Stomach smooth muscle (tissue), 2 donors: Measurements from ENCODE around the gene ARX.

Source experiments
- H3K27ac ChIP-seq: one replicate; pipeline ENCODE4 v1.7.0; 2013; ENCODE audit warnings: mild to moderate bottlenecking, low read length, inconsistent platforms
- H3K27me3 ChIP-seq, 2 donors: one replicate each; pipeline ENCODE4 v1.7.0; 2013; ENCODE audit warnings: low read length in 2 of 2; ENCODE audit not compliant: insufficient read depth in 2 of 2, control insufficient read depth in 1 of 2
- H3K36me3 ChIP-seq, 2 donors: one replicate each; pipeline ENCODE4 v1.7.0; 2013; ENCODE audit warnings: low read length in 2 of 2; ENCODE audit not compliant: control insufficient read depth in 2 of 2, insufficient read depth in 2 of 2
- H3K4me1 ChIP-seq: one replicate; pipeline ENCODE4 v1.7.0; 2013; ENCODE audit warnings: low read length; ENCODE audit not compliant: control insufficient read depth, insufficient read depth
- H3K4me3 ChIP-seq, 2 donors: one replicate each; pipeline ENCODE4 v1.7.0; 2013; ENCODE audit warnings: low read length in 2 of 2
- H3K9ac ChIP-seq, 2 donors: one replicate each; pipeline ENCODE4 v1.7.0; 2013; ENCODE audit warnings: low read length in 2 of 2, mild to moderate bottlenecking in 1 of 2
- H3K9me3 ChIP-seq, 2 donors: one replicate each; pipeline ENCODE4 v1.7.0; 2013; ENCODE audit warnings: low read length in 2 of 2; ENCODE audit not compliant: control insufficient read depth in 2 of 2
- donor health status: healthy.
- donor health status: Pancreatic carcinoma.

The ARX gene

GRCh38 chrX:25028726-25029125 lies 13.0 kb upstream of the ARX start:
- no peaks in the 10 kb centered on the region for H3K4me1 ChIP-seq

GRCh38 chrX:25026576-25026975 lies 10.8 kb upstream of the ARX start:
- no peaks in the 10 kb centered on the region for H3K4me1 ChIP-seq
- H3K9ac ChIP-seq, result no peak overlapping the region
- H3K36me3 ChIP-seq, result no peaks in the 10 kb centered on the region
- no peak overlapping the region for H3K4me3 ChIP-seq
- no peaks in the 10 kb centered on the region for H3K9me3 ChIP-seq
- H3K27me3 ChIP-seq, result peaks cover 9 to 29% of the 10 kb centered on the region in 2 donors
- H3K27ac ChIP-seq, result no peak overlapping the region

More at GRCh38 chrX:25028726-25029125, 13.0 kb upstream of the ARX start:
- Histone ChIP-seq H3K4me3 (no peak overlapping the region), H3K9me3 (no peaks in the 10 kb centered on the region), H3K27me3 (peaks cover 0 to 15% of the 10 kb centered on the region in 2 donors), H3K9ac (no peak overlapping the region), H3K27ac (no peak overlapping the region), H3K36me3 (no peaks in the 10 kb centered on the region)

- Histone ChIP-seq H3K9me3 (no peaks in the 10 kb centered on the region), H3K27me3 (peaks cover 18 to 39% of the 10 kb centered on the region in 2 donors), H3K36me3 (no peaks in the 10 kb centered on the region)
Observed at GRCh38 chrX:25025615-25026014, 9.8 kb upstream of the ARX start.

GRCh38 chrX:25023908-25024307 lies 8.1 kb upstream of the ARX start:
- Histone ChIP-seq H3K9me3 (no peaks in the 10 kb centered on the region), H3K27ac (no peak overlapping the region), H3K4me3 (no peak overlapping the region), H3K27me3 (peaks cover 33 to 47% of the 10 kb centered on the region in 2 donors), H3K4me1 (peaks cover 3% of the 10 kb centered on the region), H3K36me3 (no peaks in the 10 kb centered on the region), H3K9ac (no peak overlapping the region)

More at GRCh38 chrX:25025615-25026014, 9.8 kb upstream of the ARX start:
- Histone ChIP-seq H3K27ac (no peak overlapping the region), H3K4me3 (no peak overlapping the region), H3K4me1 (no peaks in the 10 kb centered on the region), H3K9ac (no peak overlapping the region)

- H3K4me1 ChIP-seq, result peaks cover 3% of the 10 kb centered on the region
- no peak overlapping the region for H3K9ac ChIP-seq
- H3K4me3 ChIP-seq, result no peak overlapping the region
- H3K9me3 ChIP-seq, result no peaks in the 10 kb centered on the region
- H3K27me3 ChIP-seq, result peaks cover 38 to 53% of the 10 kb centered on the region in 2 donors
- H3K27ac ChIP-seq, result no peak overlapping the region
- no peaks in the 10 kb centered on the region for H3K36me3 ChIP-seq
Observed at GRCh38 chrX:25022499-25023325, 6.9 kb upstream of the ARX start.

- peaks cover 55 to 68% of the 10 kb centered on the region in 2 donors for H3K27me3 ChIP-seq
- no peak overlapping the region for H3K4me3 ChIP-seq
- H3K4me1 ChIP-seq, result peaks cover 3% of the 10 kb centered on the region
- no peaks in the 10 kb centered on the region for H3K36me3 ChIP-seq
- H3K9me3 ChIP-seq, result no peaks in the 10 kb centered on the region
- no peak overlapping the region for H3K27ac ChIP-seq
- H3K9ac ChIP-seq, result no peak overlapping the region
Observed at GRCh38 chrX:25020905-25021449, 5.2 kb upstream of the ARX start.

- Histone ChIP-seq H3K27ac (no peak overlapping the region), H3K4me1 (peaks cover 4% of the 10 kb centered on the region), H3K9me3 (no peaks in the 10 kb centered on the region), H3K36me3 (no peaks in the 10 kb centered on the region), H3K27me3 (peaks cover 60 to 70% of the 10 kb centered on the region in 2 donors), H3K9ac (no peak overlapping the region), H3K4me3 (no peak overlapping the region)
Observed at GRCh38 chrX:25020391-25020904, 4.7 kb upstream of the ARX start.

- Histone ChIP-seq H3K27ac (no peak overlapping the region), H3K9me3 (no peaks in the 10 kb centered on the region), H3K36me3 (no peaks in the 10 kb centered on the region), H3K27me3 (peaks cover 66 to 75% of the 10 kb centered on the region in 2 donors), H3K4me1 (peaks cover 6% of the 10 kb centered on the region), H3K4me3 (no peak overlapping the region), H3K9ac (no peak overlapping the region)
Observed at GRCh38 chrX:25019707-25020390, 4.1 kb upstream of the ARX start.

GRCh38 chrX:25018682-25019081 lies 2.9 kb upstream of the ARX start:
- Histone ChIP-seq H3K27me3 (peaks cover 72 to 74% of the 10 kb centered on the region in 2 donors), H3K4me3 (no peak overlapping the region), H3K4me1 (peaks cover 8% of the 10 kb centered on the region), H3K9ac (no peak overlapping the region), H3K27ac (no peak overlapping the region), H3K9me3 (no peaks in the 10 kb centered on the region), H3K36me3 (no peaks in the 10 kb centered on the region)

GRCh38 chrX:25017667-25018247 lies 2.0 kb upstream of the ARX start:
- Histone ChIP-seq H3K4me1 (peaks cover 12% of the 10 kb centered on the region), H3K36me3 (no peaks in the 10 kb centered on the region), H3K4me3 (no peak overlapping the region), H3K27me3 (peaks cover 68 to 72% of the 10 kb centered on the region in 2 donors), H3K27ac (no peak overlapping the region), H3K9ac (no peak overlapping the region), H3K9me3 (no peaks in the 10 kb centered on the region)
